IPS-18c (cell line): ENCODE measurements around the gene ANLN.
"Not testable (repeated sequence)": the region's sequence is repeated elsewhere in the genome, so short reads cannot be mapped to it uniquely, and the experiment has no call there.

Experiments
- H3K4me3 ChIP-seq: 2 replicates; pipeline ENCODE4 v1.7.0; 2013; ENCODE audit warnings: low read depth, mild to moderate bottlenecking, low read length, moderate library complexity; ENCODE audit not compliant: insufficient read depth
- H3K9me3 ChIP-seq: one replicate; pipeline ENCODE4 v1.6.1; 2013; ENCODE audit warnings: mild to moderate bottlenecking, low read length, moderate library complexity; ENCODE audit not compliant: control insufficient read depth, insufficient read depth

ANLN gene

DNA sequence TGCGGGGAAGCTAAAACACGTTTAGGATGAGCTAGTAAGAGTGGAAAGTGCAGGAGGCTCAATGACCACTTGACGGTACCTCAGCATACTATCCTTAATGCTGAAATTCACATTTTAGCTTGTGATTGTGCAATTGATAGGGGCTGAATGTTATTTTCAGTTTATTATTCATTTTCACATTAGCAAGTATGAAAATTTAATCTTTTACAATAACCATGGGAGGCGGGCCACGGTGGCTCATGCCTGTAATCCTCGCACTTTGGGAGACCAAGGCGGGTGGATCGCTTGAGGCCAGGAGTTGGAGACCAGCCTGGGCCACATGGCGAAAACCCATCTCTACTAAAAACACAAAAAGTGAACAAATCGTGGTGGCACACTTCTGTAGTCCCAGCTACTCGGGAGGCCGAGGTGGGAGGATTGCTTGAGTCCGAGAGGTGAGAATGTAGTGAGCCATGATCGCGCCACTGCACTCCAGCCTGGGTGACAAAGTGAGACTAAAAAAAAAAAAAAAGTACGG is 22.0 kb upstream of the ANLN start:
- Histone ChIP-seq H3K9me3 (peaks cover 3% of the 10 kb centered on the region), H3K4me3 (peak overlapping the region; percentile 82)

DNA sequence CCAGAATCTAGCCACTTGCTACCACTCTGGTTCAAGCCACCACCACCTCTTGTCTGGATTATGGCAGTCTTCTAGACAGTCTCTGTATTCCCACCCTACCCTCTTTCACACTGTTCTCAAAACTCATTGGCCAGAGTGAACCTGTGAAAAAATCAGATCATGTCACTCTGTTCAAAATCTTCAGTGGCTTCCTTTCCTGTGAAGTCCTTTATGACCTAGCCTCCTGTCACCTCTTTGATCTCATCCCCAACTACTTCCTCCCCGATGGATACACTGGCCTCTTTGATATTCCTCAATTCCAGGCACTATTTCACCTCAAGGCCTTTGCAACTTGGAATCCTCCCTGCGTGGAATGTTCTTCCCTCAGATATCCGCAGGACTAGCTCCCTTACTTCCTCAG is 21.2 kb upstream of the ANLN start:
- H3K4me3 ChIP-seq = no peak overlapping the region

DNA sequence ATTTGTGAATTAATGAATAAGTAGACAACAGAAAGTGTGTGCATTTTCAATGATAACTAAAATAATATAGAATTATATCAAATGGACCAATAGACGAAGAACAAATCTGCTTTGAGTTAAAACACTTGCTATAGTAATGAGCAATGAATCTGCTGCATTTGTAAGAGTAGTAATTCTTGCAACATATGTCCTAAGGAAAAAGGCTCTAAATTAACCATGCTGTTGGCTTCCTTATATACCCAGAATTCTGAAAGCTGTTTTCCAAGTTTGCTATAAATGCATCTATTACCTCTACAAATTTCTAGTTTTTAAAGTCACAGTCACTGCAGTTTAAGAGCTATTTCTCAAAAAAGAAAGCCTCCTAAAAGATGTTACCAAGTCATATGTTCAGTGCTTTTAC is 20.5 kb upstream of the ANLN start:
- Histone ChIP-seq H3K4me3 (no peak overlapping the region), H3K9me3 (peaks cover 3% of the 10 kb centered on the region)

More for the DNA sequence above, 21.2 kb upstream of the ANLN start:
- peaks cover 3% of the 10 kb centered on the region for H3K9me3 ChIP-seq

DNA sequence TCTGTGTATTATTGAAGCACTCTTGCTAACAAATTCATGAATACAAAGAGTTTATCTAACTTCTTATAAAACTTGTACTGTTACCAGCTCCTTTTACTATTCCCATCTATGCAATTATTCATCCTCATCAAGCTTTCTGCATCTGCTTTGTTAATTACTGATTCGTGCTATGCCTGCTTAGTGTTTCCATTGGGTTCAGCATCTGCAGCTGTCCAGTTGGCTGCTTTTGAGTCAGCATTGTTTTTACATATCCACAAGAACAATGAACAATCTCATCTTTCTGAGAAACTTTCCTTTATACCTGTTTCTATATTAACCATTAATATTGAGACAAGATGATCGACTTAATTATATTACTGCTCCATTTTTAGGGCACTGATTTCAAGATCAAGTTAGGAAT is 19.6 kb upstream of the ANLN start:
- H3K4me3 ChIP-seq = no peak overlapping the region
- H3K9me3 ChIP-seq = peaks cover 5% of the 10 kb centered on the region

GRCh38 chr7:36372156-36372555 is 17.5 kb upstream of the ANLN start:
- Histone ChIP-seq H3K4me3 (no peak overlapping the region), H3K9me3 (peaks cover 2% of the 10 kb centered on the region)

GRCh38 chr7:36378555-36378954 is 11.1 kb upstream of the ANLN start:
- not testable (repeated sequence) for H3K9me3 ChIP-seq, H3K4me3 ChIP-seq

DNA sequence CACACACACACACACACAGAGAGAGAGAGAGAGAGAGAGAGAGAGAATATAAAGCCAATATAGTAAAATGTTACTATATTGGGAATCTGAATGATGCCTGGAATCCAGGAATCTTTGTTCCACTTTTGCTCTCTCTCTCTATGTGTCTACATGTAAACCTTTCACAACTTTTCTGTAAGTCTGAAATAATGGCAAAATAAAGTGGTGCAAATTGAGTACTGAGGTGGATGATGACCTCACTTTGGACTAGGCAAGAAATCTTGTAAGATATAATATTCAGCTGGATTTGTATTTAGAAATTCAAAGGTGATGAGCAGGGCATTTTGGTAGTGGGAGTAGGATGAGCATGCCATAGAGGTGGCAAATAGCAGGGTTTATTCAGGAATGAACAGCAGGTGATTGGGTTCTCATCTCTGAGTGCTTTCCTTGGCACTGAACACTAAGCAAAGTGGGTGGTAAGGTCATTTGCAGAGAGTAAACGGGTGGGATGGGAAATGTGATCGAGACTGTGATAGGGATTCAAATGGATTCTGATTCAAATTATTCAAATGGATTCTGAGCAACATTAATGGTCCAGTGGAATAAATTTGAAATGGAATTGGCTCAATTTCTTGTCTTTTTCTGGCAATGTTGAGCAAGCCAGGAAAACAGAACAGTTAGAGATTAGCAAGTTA is 9.7 kb upstream of the ANLN start:
- no peak overlapping the region for H3K4me3 ChIP-seq
- H3K9me3 ChIP-seq = no peaks in the 10 kb centered on the region

- H3K4me3 ChIP-seq = no peak overlapping the region
- H3K9me3 ChIP-seq = no peaks in the 10 kb centered on the region
Observed at GRCh38 chr7:36381056-36381455, 8.6 kb upstream of the ANLN start.

- H3K4me3 ChIP-seq, H3K9me3 ChIP-seq: not testable (repeated sequence)
Observed at GRCh38 chr7:36383284-36383683, 6.4 kb upstream of the ANLN start.

- not testable (repeated sequence) for H3K4me3 ChIP-seq, H3K9me3 ChIP-seq
Observed at GRCh38 chr7:36385646-36386045, 4.0 kb upstream of the ANLN start.

- H3K4me3 ChIP-seq = no peak overlapping the region
- no peaks in the 10 kb centered on the region for H3K9me3 ChIP-seq
Observed at GRCh38 chr7:36387435-36388231, 2.0 kb upstream of the ANLN start.

DNA sequence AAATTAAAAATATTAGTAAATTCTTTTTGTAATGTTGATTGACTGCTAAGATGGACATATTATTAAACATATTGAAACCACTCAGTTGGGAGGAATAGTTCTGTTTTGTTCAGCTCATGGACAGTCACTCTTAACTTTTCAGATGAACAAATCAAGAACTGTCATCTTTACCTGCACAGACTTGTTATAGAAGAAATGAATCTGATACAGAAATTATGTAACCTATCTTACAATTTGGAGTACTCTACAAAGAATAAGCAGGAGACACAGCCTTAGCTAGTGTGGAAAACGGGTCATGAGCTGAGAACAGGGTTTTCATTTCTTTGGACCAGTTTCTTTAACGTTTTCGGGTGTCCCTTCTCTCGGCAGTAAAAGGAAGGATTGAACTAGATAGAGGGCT is 1.2 kb upstream of the ANLN start:
- Histone ChIP-seq H3K9me3 (no peaks in the 10 kb centered on the region), H3K4me3 (no peak overlapping the region)

- Histone ChIP-seq H3K4me3 (peak overlapping the region; percentile 96), H3K9me3 (peaks cover under 1% of the 10 kb centered on the region)
Observed at GRCh38 chr7:36390199-36391090, 783 bp downstream of the ANLN start.

DNA sequence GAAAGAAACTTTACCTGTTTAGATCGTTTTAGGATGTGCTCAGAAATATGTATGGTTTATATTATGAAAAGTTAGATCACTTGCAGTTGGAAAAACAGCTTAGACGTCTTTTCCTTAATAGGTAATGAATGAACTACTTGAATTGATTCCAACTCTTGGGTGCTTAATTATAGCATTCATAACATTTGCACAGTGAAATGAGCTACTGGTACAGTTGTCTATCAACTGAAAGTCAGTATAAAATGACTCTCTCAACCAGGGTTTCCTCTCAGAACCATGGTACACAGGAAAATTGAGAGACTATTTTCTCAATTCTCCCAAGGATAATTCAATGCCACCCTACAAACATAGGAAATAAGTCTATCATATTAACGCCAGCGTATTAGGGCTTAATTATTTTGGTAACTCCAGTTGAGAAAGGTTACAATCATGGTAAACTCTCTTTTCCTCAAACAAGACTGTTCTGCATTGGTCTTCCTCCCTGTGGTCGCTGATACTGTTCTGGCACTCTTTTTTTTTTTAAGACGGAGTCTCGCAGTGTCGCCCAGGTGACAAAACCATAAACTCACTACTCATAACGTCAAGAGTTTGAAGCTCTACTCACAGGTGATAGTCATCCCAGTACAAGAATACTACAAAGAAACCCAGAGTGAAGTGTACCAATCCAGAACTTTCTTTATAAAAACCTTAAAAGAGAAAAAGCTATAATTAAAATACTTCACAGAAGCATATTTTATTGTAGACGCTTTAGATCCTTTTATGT is 2.0 kb downstream of the ANLN start:
- H3K4me3 ChIP-seq = no peak overlapping the region

GRCh38 chr7:36393826-36394225 is 4.2 kb downstream of the ANLN start:
- no peak overlapping the region for H3K4me3 ChIP-seq
- H3K9me3 ChIP-seq = peaks cover 2% of the 10 kb centered on the region

More for the DNA sequence above, 2.0 kb downstream of the ANLN start:
- H3K9me3 ChIP-seq = peaks cover 2% of the 10 kb centered on the region

DNA sequence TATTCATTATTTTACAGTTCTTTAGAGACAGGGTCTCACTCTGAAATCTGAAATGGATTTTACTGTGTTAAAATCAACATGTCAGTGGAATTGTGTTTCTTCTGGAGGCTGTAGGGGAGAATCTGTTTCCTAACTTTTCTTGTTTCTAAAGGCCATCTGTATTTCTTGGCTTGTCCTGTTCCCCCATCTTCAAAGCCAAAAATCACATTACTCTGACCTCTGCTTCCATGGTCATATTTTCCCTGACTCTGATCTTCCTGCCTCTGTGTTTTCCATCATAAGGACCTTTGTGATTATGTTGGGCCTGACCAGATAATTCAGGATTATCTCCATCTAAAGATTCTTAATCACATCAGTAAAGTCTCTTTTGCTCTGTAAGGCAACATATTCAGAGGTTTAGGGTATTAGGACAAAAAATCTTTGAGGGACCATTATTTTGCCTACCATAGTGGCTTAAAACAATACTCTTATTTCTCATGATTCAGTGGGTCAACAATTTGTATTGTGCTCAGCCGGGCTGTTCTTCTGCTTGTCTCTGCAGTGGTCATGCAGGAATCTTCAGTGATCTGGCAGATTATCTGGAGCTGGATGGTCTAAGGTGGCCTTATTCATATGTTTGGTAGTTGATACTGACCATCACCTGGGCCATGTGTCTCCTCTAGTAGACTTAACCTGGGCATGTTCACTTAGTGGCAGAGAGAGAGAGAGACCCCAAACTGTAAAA is 5.7 kb downstream of the ANLN start:
- Histone ChIP-seq H3K9me3 (peaks cover 2% of the 10 kb centered on the region), H3K4me3 (no peak overlapping the region)
